ENCODE results near the gene PTPRG.

- TF ChIP-seq CTCF (IDR thresholded peaks at IDR 0.05) (no peak), POLR2AphosphoS5 (IDR thresholded peaks at IDR 0.05) (no peak), POLR2A (IDR thresholded peaks at IDR 0.05) (no peak), EP300 (IDR thresholded peaks at IDR 0.05) (no peak)
Observed at GRCh38 chr3:62127116-62127515, 565.7 kb downstream of the PTPRG start.

All from suprapubic skin (tissue), 4 donors.